Measurements from ENCODE around the gene FNDC5. TPM values are rescaled to one million over a fixed set of nuclear protein-coding genes. Genes with fewer than 3 reads are reported as not detected.
A peak's percentile ranks its signal among the peaks of the same experiment; 100 is the strongest.

FNDC5 gene
- total and polyA plus RNA-seq, 8 donors = 0.28 to 3.1 (median 0.74) TPM

GRCh38 chr1:32900956-32901822, 30.5 kb upstream of the FNDC5 start, which contains the start of gene TMEM54:
TMEM54 (minus strand) TSS chr1:32901389; CDS start chr1:32901238, 151 bp downstream.
- WGBS, 2 donors = 0 to 1% methylated on average over 43 to 92 of the region's 92 CpGs
- intact Hi-C loops (cut with DNase I) = no loop called here

GRCh38 chr1:32900371-32900955, 29.8 kb upstream of the FNDC5 start:
- Histone ChIP-seq H3K27me3 (no peaks in the 10 kb centered on the region), H3K4me3 (peak overlapping the region; percentile 69 to 83 (median 80)), H3K27ac (peak overlapping the region in 1 of 4 donors; percentile 51), H3K4me1 (peaks cover 0 to 18% (median 9%) of the 10 kb centered on the region in 3 donors), H3K9me3 (no peaks in the 10 kb centered on the region), H3K36me3 (no peaks in the 10 kb centered on the region)
- peak in 2 of 4 donors; percentile 1 to 5 for ATAC-seq
- DNase-seq = peak in 1 of 6 donors; percentile 58
- intact Hi-C loops (cut with DNase I) = no loop called here
- TF ChIP-seq CTCF (IDR thresholded peaks at IDR 0.05) = no peak
- FAIRE-seq = no peak
- 26 to 28% methylated on average over 22 of the region's 22 CpGs for WGBS, 2 donors

More at GRCh38 chr1:32900956-32901822, 30.5 kb upstream of the FNDC5 start, which contains the start of gene TMEM54:
- FAIRE-seq (no peak), DNase-seq (peak; percentile 69 to 93 (median 80)), ATAC-seq (peak; percentile 78 to 85 (median 80))
- Histone ChIP-seq H3K36me3 (no peaks in the 10 kb centered on the region), H3K27me3 (no peaks in the 10 kb centered on the region), H3K9me3 (no peaks in the 10 kb centered on the region), H3K4me3 (peak within 1 kb of the TSS; percentile 69 to 83 (median 80)), H3K4me1 (peaks cover 0 to 18% (median 9%) of the 10 kb centered on the region in 3 donors), H3K27ac (peak within 1 kb of the TSS in 2 of 4 donors; percentile 51 to 60)
- TF ChIP-seq CTCF (IDR thresholded peaks at IDR 0.05) = no peak

- H3K27ac ChIP-seq = no peak overlapping the region
- no peaks in the 10 kb centered on the region for H3K27me3 ChIP-seq
- 79 to 81% methylated on average over 7 of the region's 7 CpGs for WGBS, 2 donors
- peaks cover 0 to 11% (median 4%) of the 10 kb centered on the region in 3 donors for H3K4me1 ChIP-seq
- no peak for TF ChIP-seq CTCF (IDR thresholded peaks at IDR 0.05)
- H3K4me3 ChIP-seq = no peak overlapping the region
- intact Hi-C loops (cut with DNase I) = no loop called here
- no peaks in the 10 kb centered on the region for H3K36me3 ChIP-seq
- no peak for ATAC-seq
- no peak for FAIRE-seq
- DNase-seq = peak in 1 of 6 donors; percentile 60
- H3K9me3 ChIP-seq = no peaks in the 10 kb centered on the region
Observed at GRCh38 chr1:32899586-32900296, 29.0 kb upstream of the FNDC5 start.

- WGBS, 2 donors = 94 to 97% methylated on average over 3 of the region's 3 CpGs
- no peak for TF ChIP-seq CTCF (IDR thresholded peaks at IDR 0.05)
- Histone ChIP-seq H3K27me3 (no peaks in the 10 kb centered on the region), H3K4me1 (peaks cover 0 to 3% (median 3%) of the 10 kb centered on the region in 3 donors), H3K4me3 (no peak overlapping the region), H3K9me3 (no peaks in the 10 kb centered on the region), H3K27ac (no peak overlapping the region), H3K36me3 (no peaks in the 10 kb centered on the region)
- DNase-seq (peak in 1 of 6 donors; percentile 38), FAIRE-seq (no peak), ATAC-seq (no peak)
- intact Hi-C loops (cut with DNase I) = no loop called here
Observed at GRCh38 chr1:32898958-32899357, 28.2 kb upstream of the FNDC5 start.

Data from pancreas (tissue), 10 donors.